GF-D8 (cell line): ENCODE measurements around the gene CENPB.
A peak's percentile ranks its signal among the peaks of the same experiment; 100 is the strongest.
"Not testable (repeated sequence)": the region's sequence is repeated elsewhere in the genome, so short reads cannot be mapped to it uniquely, and the experiment has no call there.

Experiments
- DNase-seq: peaks from one replicate; lab custom pipeline; 2025; lab: John Stamatoyannopoulos, UW

CENPB gene

GRCh38 chr20:3811467-3812258 is 25.1 kb upstream of the CENPB start:
- DNase-seq = peak; percentile 69

- DNase-seq = no peak
These were observed 22.0 kb upstream of the CENPB start for GRCh38 chr20:3808544-3808943.

- DNase-seq = no peak
These were observed 18.2 kb upstream of the CENPB start for GRCh38 chr20:3804781-3805180.

- no peak for DNase-seq
These were observed 17.8 kb upstream of the CENPB start for GRCh38 chr20:3804254-3804751.

GRCh38 chr20:3803854-3804253 is 17.3 kb upstream of the CENPB start:
- DNase-seq = no peak

- no peak for DNase-seq
These were observed 16.7 kb upstream of the CENPB start for GRCh38 chr20:3803289-3803688.

GRCh38 chr20:3802524-3803239 is 16.1 kb upstream of the CENPB start:
- no peak for DNase-seq

GRCh38 chr20:3801846-3802245 is 15.3 kb upstream of the CENPB start:
- DNase-seq = no peak

GRCh38 chr20:3801299-3801698 is 14.8 kb upstream of the CENPB start:
- DNase-seq = no peak

GRCh38 chr20:3800878-3801260 is 14.3 kb upstream of the CENPB start:
- DNase-seq = no peak

GRCh38 chr20:3800256-3800877 is 13.8 kb upstream of the CENPB start:
- no peak for DNase-seq

- no peak for DNase-seq
These were observed 12.3 kb upstream of the CENPB start for GRCh38 chr20:3798908-3799248.

GRCh38 chr20:3798373-3798768 is 11.8 kb upstream of the CENPB start:
- DNase-seq = no peak

- DNase-seq = no peak
These were observed 11.2 kb upstream of the CENPB start for GRCh38 chr20:3797592-3798372.

GRCh38 chr20:3797226-3797545 is 10.6 kb upstream of the CENPB start:
- DNase-seq = no peak

- DNase-seq = no peak
These were observed 10.1 kb upstream of the CENPB start for GRCh38 chr20:3796477-3797225.

GRCh38 chr20:3795511-3796468 is 9.2 kb upstream of the CENPB start, which contains the start of gene CDC25B:
CDC25B (plus strand) TSS chr20:3796310; CDS start chr20:3796532, 222 bp downstream.
- peak; percentile 59 for DNase-seq

- no peak for DNase-seq
These were observed 8.3 kb upstream of the CENPB start for GRCh38 chr20:3794701-3795420.

- DNase-seq = not testable (repeated sequence)
These were observed 7.6 kb upstream of the CENPB start for GRCh38 chr20:3794168-3794567.

GRCh38 chr20:3789201-3789600 is 2.7 kb upstream of the CENPB start:
- DNase-seq = not testable (repeated sequence)
